ENCODE measurements around the gene USPL1.

DNA sequence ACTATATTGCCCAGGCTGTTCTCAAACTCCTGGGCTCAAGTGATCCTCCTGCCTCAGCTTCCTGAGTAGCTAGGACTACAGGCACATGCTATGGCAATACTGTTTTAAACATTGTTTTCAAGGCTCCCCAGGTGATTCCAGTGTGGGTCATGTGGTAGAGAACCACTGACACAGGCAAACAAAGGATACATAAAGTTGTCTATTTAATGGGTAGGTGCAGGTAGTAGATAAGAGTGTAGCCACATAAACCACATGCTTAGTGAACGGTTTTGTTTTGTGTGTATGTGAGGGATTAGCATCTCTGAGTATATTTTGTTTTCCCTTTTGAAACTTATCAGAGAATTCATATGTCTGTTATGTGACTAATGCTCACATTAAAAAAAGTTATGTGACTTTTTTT lies 36.7 kb downstream of the USPL1 start:
- TF ChIP-seq CTCF (IDR thresholded peaks at IDR 0.05) (no peak), POLR2A (IDR thresholded peaks at IDR 0.05) (no peak)

All from tibial nerve (tissue), 3 donors.